ENCODE data around the gene SEMA5A.

The SEMA5A gene

GRCh38 chr5:9483779-9484178, 62.1 kb downstream of the SEMA5A start:
- TF ChIP-seq, protein P1, sequence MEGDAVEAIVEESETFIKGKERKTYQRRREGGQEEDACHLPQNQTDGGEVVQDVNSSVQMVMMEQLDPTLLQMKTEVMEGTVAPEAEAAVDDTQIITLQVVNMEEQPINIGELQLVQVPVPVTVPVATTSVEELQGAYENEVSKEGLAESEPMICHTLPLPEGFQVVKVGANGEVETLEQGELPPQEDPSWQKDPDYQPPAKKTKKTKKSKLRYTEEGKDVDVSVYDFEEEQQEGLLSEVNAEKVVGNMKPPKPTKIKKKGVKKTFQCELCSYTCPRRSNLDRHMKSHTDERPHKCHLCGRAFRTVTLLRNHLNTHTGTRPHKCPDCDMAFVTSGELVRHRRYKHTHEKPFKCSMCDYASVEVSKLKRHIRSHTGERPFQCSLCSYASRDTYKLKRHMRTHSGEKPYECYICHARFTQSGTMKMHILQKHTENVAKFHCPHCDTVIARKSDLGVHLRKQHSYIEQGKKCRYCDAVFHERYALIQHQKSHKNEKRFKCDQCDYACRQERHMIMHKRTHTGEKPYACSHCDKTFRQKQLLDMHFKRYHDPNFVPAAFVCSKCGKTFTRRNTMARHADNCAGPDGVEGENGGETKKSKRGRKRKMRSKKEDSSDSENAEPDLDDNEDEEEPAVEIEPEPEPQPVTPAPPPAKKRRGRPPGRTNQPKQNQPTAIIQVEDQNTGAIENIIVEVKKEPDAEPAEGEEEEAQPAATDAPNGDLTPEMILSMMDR (IDR thresholded peaks at IDR 0.05; ENCODE audit: low read depth, low read length), result no peak
- no peaks in the 10 kb centered on the region for H3K9me3 ChIP-seq
- DNase-seq, result no peak
- no peaks in the 10 kb centered on the region for H3K36me3 ChIP-seq
- H3K4me1 ChIP-seq, result no peaks in the 10 kb centered on the region
- H3K4me3 ChIP-seq (ENCODE audit: low read depth, low read length), result no peak overlapping the region
- H3K27me3 ChIP-seq, result no peaks in the 10 kb centered on the region

DNA sequence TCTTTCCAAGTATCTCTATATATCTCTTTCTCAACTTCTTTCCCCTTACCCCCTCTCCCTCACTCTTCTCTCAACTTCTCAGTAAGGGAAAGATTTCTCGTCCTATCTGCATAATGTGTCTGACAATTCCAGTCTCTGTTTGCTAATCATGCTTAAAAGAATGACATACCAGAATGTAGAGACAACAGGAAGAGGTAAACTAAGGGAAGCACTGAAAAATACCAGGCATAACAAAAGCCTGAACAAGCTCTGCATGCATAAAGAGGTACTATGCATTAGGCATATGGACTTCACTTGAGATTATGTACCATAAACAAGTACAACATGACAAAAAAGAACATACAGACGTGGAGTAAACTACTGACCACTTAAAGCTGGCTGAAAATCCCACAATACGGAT, 62.6 kb downstream of the SEMA5A start:
- H3K27me3 ChIP-seq, result no peaks in the 10 kb centered on the region
- DNase-seq, result no peak
- H3K9me3 ChIP-seq, result no peaks in the 10 kb centered on the region; the same call in 1 of the 2 replicates
- H3K36me3 ChIP-seq, result no peaks in the 10 kb centered on the region
- no peak overlapping the region for H3K4me3 ChIP-seq (ENCODE audit: low read depth, low read length)
- no peaks in the 10 kb centered on the region for H3K4me1 ChIP-seq
- TF ChIP-seq, protein P1 (IDR thresholded peaks at IDR 0.05; ENCODE audit: low read depth, low read length), result no peak

GRCh38 chr5:9482381-9482780, 63.5 kb downstream of the SEMA5A start:
- no peaks in the 10 kb centered on the region for H3K4me1 ChIP-seq
- TF ChIP-seq, protein P1 (IDR thresholded peaks at IDR 0.05; ENCODE audit: low read depth, low read length), result no peak

DNA sequence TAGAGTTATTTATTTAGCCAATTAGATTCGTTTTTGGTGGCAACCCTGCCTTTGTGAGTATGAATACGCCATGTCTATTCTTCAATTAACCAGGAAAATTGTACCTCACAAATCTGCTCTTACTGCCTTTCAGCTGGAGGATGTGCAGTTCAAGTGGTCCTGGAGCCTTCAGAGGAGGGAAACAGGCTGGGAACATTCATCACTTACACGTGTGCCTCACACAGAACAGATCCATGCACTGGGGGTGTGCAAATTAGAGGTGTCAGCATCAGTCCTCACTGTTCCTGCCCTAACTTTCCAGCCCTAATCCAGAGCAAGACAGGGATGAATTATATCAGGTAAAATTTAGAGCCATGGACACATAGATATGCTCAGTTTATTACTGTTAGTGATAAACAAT, 65.4 kb downstream of the SEMA5A start:
- H3K4me1 ChIP-seq, result no peaks in the 10 kb centered on the region
- no peak for DNase-seq
- TF ChIP-seq, protein P1 (IDR thresholded peaks at IDR 0.05; ENCODE audit: low read depth, low read length), result no peak

More at GRCh38 chr5:9482381-9482780, 63.5 kb downstream of the SEMA5A start:
- Histone ChIP-seq H3K36me3 (no peaks in the 10 kb centered on the region), H3K9me3 (no peaks in the 10 kb centered on the region; the same call in 1 of the 2 replicates), H3K4me3 (ENCODE audit: low read depth, low read length) (no peak overlapping the region), H3K27me3 (no peaks in the 10 kb centered on the region)
- no peak for DNase-seq

DNA sequence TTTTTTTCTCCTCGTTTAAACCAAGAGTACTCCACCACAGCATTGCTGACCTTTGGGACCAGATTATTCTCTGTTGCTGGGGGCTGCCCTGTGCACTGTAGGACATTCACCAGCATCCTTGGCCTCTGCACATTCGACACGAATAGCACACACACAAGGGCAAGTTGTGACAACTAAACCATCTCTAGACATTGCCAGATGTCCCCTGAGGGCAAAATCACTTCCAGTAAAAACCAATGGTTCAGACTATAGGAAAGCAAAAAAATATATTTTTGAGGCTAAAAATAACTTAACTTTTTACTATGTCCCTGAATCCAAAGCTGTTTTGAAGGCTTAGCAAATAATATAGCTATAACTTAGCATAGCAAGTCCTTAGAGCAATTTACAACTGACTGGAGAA, 65.9 kb downstream of the SEMA5A start:
- no peaks in the 10 kb centered on the region for H3K27me3 ChIP-seq
- no peak overlapping the region for H3K4me3 ChIP-seq (ENCODE audit: low read depth, low read length)
- DNase-seq, result no peak
- TF ChIP-seq, protein P1 (IDR thresholded peaks at IDR 0.05; ENCODE audit: low read depth, low read length), result no peak
- no peaks in the 10 kb centered on the region for H3K4me1 ChIP-seq
- no peaks in the 10 kb centered on the region for H3K36me3 ChIP-seq
- no peaks in the 10 kb centered on the region; the same call in 1 of the 2 replicates for H3K9me3 ChIP-seq

More for the DNA sequence above, 65.4 kb downstream of the SEMA5A start:
- H3K36me3 ChIP-seq, result no peaks in the 10 kb centered on the region
- no peak overlapping the region for H3K4me3 ChIP-seq (ENCODE audit: low read depth, low read length)
- H3K9me3 ChIP-seq, result no peaks in the 10 kb centered on the region; the same call in 1 of the 2 replicates
- no peaks in the 10 kb centered on the region for H3K27me3 ChIP-seq

- Histone ChIP-seq H3K9me3 (no peaks in the 10 kb centered on the region; the same call in 1 of the 2 replicates), H3K4me1 (no peaks in the 10 kb centered on the region), H3K4me3 (ENCODE audit: low read depth, low read length) (no peak overlapping the region), H3K36me3 (no peaks in the 10 kb centered on the region), H3K27me3 (no peaks in the 10 kb centered on the region)
- TF ChIP-seq, protein P1 (IDR thresholded peaks at IDR 0.05; ENCODE audit: low read depth, low read length), result no peak
- DNase-seq, result no peak
These were observed 66.5 kb downstream of the SEMA5A start for GRCh38 chr5:9479361-9479760.
